Left cardiac atrium (tissue), 4 donors: ENCODE data around the gene NPDC1. TPM values are rescaled to one million over a fixed set of nuclear protein-coding genes. Genes with fewer than 3 reads are reported as not detected.

ENCODE experiments used
- ATAC-seq, 2 donors: fragments of 200-7000 bp; cut with Tn5 transposase; one replicate each; pipeline ENCODE4 v1.9.1; 2020; ENCODE audit warnings: mild to moderate bottlenecking in 2 of 2, moderate library complexity in 2 of 2
- DNase-seq: peaks from one replicate; pipeline ENCODE4 v3.0.0-alpha.2; 2020
- intact Hi-C, 2 donors: fragments of 100-400 bp; cut with DNase I; formaldehyde crosslinking; loops; one replicate each; pipeline versions ENCODE4 v1.14.1 to v1.15.1; 2022 to 2023
- total RNA-seq, 2 donors: library from RNA; stranded (reverse); fragmentation: NEBNext Ultra II Directional; extraction: Animal tissue kit (Norgen Biotek cat#: 25700); gene quantifications; one replicate each; pipeline ENCODE4 v1.2.1, GENCODE V29; 2021
- donor health status: DM: no; HTN: yes; CAD: no.
- donor health status: DM: no; HTN: yes; CAD: no; lungs with severe emphysema.
- donor health status: DM: yes; HTN: yes; CAD: no.
- donor health status: Dilated cardiomyopathy.

Gene NPDC1
- total RNA-seq, 2 donors from 2014 or later = 75.4 to 87.3 TPM

- ATAC-seq (no peak), DNase-seq (no peak)
- intact Hi-C loops = loop anchor here in 1 of 2 donors (10.0 kb wide), 1 partner anchor 48 kb away; the partner anchor contains the start of genes C8G and FBXW5
Observed at GRCh38 chr9:136992819-136993369, 53.1 kb downstream of the NPDC1 start.

- DNase-seq = peak; percentile 95
- ATAC-seq = peak; percentile 93 to 97
- intact Hi-C loops = loop anchor here in 1 of 2 donors (10.0 kb wide), 1 partner anchor 47 kb away; the partner anchor contains the start of genes C8G and FBXW5
Observed at GRCh38 chr9:136991993-136992818, 53.8 kb downstream of the NPDC1 start, which contains the start of gene PAXX. TSS of gene PAXX (plus strand) at chr9:136992422. CDS start at chr9:136992444, 22 bp downstream.

- no peak for ATAC-seq
- intact Hi-C loops = loop anchor here in 1 of 2 donors (10.0 kb wide), 1 partner anchor 46 kb away; the partner anchor contains the start of genes C8G and FBXW5
- DNase-seq = no peak
Observed at GRCh38 chr9:136990242-136990911, 55.6 kb downstream of the NPDC1 start.

Other genes starting within 250 kb of the NPDC1 start
- gene CCDC183, start 249.8 kb downstream of the NPDC1 start, total RNA-seq = 1 to 10 TPM; 1.1 to 1.6 TPM
- gene RABL6, start 238.2 kb downstream of the NPDC1 start, total RNA-seq = 10 to 100 TPM; 61.6 to 71.4 TPM
- gene AJM1, start 203.7 kb downstream of the NPDC1 start, total RNA-seq = 1 to 10 TPM; 5.0 to 9.6 TPM
- 100 to 1,000 TPM; 184 to 189 TPM for gene PHPT1, start 196.8 kb downstream of the NPDC1 start, total RNA-seq
- 1 to 10 TPM; 3.7 to 8.4 TPM for gene MAMDC4, start 193.8 kb downstream of the NPDC1 start, total RNA-seq
- 100 to 1,000 TPM; 296 to 304 TPM for gene EDF1, start 179.9 kb downstream of the NPDC1 start, total RNA-seq
- 10 to 100 TPM in 1 of 2 donors, 1 to 10 TPM in 1; 8.8 to 11.8 TPM for gene TRAF2, start 159.7 kb downstream of the NPDC1 start, total RNA-seq
- 100 to 1,000 TPM in 1 of 2 donors, 10 to 100 TPM in 1; 98.4 to 130 TPM for gene FBXW5, start 101.4 kb downstream of the NPDC1 start, total RNA-seq
- 1 to 10 TPM in 1 of 2 donors, under 1 TPM in 1; 0.88 to 3.5 TPM for gene C8G, start 100.9 kb downstream of the NPDC1 start, total RNA-seq
- 10 to 100 TPM in 1 of 2 donors, 1 to 10 TPM in 1; 7.0 to 11.9 TPM for gene LCN12, start 93.9 kb downstream of the NPDC1 start, total RNA-seq
- 1,000 to 10,000 TPM; 3,329 to 4,014 TPM for gene PTGDS, start 68.7 kb downstream of the NPDC1 start, total RNA-seq
- 1 to 10 TPM; 6.4 to 9.6 TPM for gene LCNL1, start 63.2 kb downstream of the NPDC1 start, total RNA-seq
- 10 to 100 TPM; 25.4 to 30.2 TPM for gene PAXX, start 53.8 kb downstream of the NPDC1 start, total RNA-seq
- 1 to 10 TPM; 2.6 to 8.5 TPM for gene CLIC3, start 49.6 kb downstream of the NPDC1 start, total RNA-seq
- gene ABCA2, start 17.9 kb downstream of the NPDC1 start, total RNA-seq = 10 to 100 TPM; 30.0 to 33.2 TPM
- under 1 TPM; 0.24 to 0.35 TPM for gene FUT7, start 14.1 kb downstream of the NPDC1 start, total RNA-seq
- 1 to 10 TPM in 1 of 2 donors, under 1 TPM in 1; 0.60 to 2.2 TPM for gene ENTPD2, start 7.9 kb upstream of the NPDC1 start, total RNA-seq
- under 1 TPM; 0.39 to 0.44 TPM for gene SAPCD2, start 24.4 kb upstream of the NPDC1 start, total RNA-seq
- 10 to 100 TPM; 13.5 to 14.0 TPM for gene UAP1L1, start 31.3 kb upstream of the NPDC1 start, total RNA-seq
- 10 to 100 TPM; 21.9 to 28.8 TPM for gene MAN1B1, start 40.8 kb upstream of the NPDC1 start, total RNA-seq
- 100 to 1,000 TPM; 176 to 198 TPM for gene DPP7, start 68.6 kb upstream of the NPDC1 start, total RNA-seq
- gene GRIN1, start 93.0 kb upstream of the NPDC1 start, total RNA-seq = not detected
- not detected for gene LRRC26, start 123.9 kb upstream of the NPDC1 start, total RNA-seq
- not detected for gene TMEM210, start 125.9 kb upstream of the NPDC1 start, total RNA-seq
- gene ANAPC2, start 142.4 kb upstream of the NPDC1 start, total RNA-seq = 10 to 100 TPM; 31.2 to 32.5 TPM
- 10 to 100 TPM; 53.1 to 55.1 TPM for gene SSNA1, start 142.5 kb upstream of the NPDC1 start, total RNA-seq
- gene TPRN, start 154.6 kb upstream of the NPDC1 start, total RNA-seq = 10 to 100 TPM in 1 of 2 donors, 1 to 10 TPM in 1; 7.6 to 11.4 TPM
- 10 to 100 TPM; 32.9 to 34.5 TPM for gene TMEM203, start 159.5 kb upstream of the NPDC1 start, total RNA-seq
- gene NDOR1, start 159.5 kb upstream of the NPDC1 start, total RNA-seq = 1 to 10 TPM; 5.9 to 6.5 TPM
- gene RNF208, start 176.1 kb upstream of the NPDC1 start, total RNA-seq = 10 to 100 TPM; 15.6 to 18.1 TPM
- gene CYSRT1, start 179.0 kb upstream of the NPDC1 start, total RNA-seq = under 1 TPM in 1 of 2 donors, not detected in 1; 0.62 TPM
- not detected for gene RNF224, start 181.3 kb upstream of the NPDC1 start, total RNA-seq
- not detected for gene SLC34A3, start 184.7 kb upstream of the NPDC1 start, total RNA-seq
- 100 to 1,000 TPM; 324 to 437 TPM for gene TUBB4B, start 195.1 kb upstream of the NPDC1 start, total RNA-seq
- under 1 TPM in 1 of 2 donors, not detected in 1; 0.59 TPM for gene STPG3, start 205.1 kb upstream of the NPDC1 start, total RNA-seq
- 10 to 100 TPM; 35.1 to 38.1 TPM for gene NELFB, start 209.2 kb upstream of the NPDC1 start, total RNA-seq
- gene TOR4A, start 231.5 kb upstream of the NPDC1 start, total RNA-seq = 1 to 10 TPM; 6.2 to 9.4 TPM